ENCODE measurements around the gene ALOX15.

Gene ALOX15

GRCh38 chr17:4587195-4587594 is 54.3 kb downstream of the ALOX15 start:
- TF ChIP-seq POLR2AphosphoS5 (IDR thresholded peaks at IDR 0.05; ENCODE audit: low read depth, low read length) = no peak
- TF ChIP-seq FOXP2 (optimal IDR thresholded peaks at IDR 0.05; ENCODE audit: borderline replicate concordance, extremely low read depth, extremely low read length, insufficient read depth) = no peak

- TF ChIP-seq SIN3A (IDR thresholded peaks at IDR 0.05; ENCODE audit: borderline replicate concordance, insufficient read depth, low read length) = no peak
- no peak for TF ChIP-seq POLR2AphosphoS5 (IDR thresholded peaks at IDR 0.05; ENCODE audit: low read depth, low read length)
- no peak for TF ChIP-seq FOXP2 (optimal IDR thresholded peaks at IDR 0.05; ENCODE audit: borderline replicate concordance, extremely low read depth, extremely low read length, insufficient read depth)
- TF ChIP-seq TAF1 (IDR thresholded peaks at IDR 0.05; ENCODE audit: borderline replicate concordance, insufficient read depth, low read length) = no peak
- TF ChIP-seq REST (IDR thresholded peaks at IDR 0.05; ENCODE audit: insufficient read depth in 1 of 2, low read depth in 2 of 2, low read length in 2 of 2) = no peak
Observed at GRCh38 chr17:4586043-4586442, 55.4 kb downstream of the ALOX15 start.

- TF ChIP-seq REST (IDR thresholded peaks at IDR 0.05; ENCODE audit: insufficient read depth in 1 of 2, low read depth in 2 of 2, low read length in 2 of 2) (no peak), TAF1 (IDR thresholded peaks at IDR 0.05; ENCODE audit: borderline replicate concordance, insufficient read depth, low read length) (no peak), SIN3A (IDR thresholded peaks at IDR 0.05; ENCODE audit: borderline replicate concordance, insufficient read depth, low read length) (no peak), FOXP2 (optimal IDR thresholded peaks at IDR 0.05; ENCODE audit: borderline replicate concordance, extremely low read depth, extremely low read length, insufficient read depth) (no peak), POLR2AphosphoS5 (IDR thresholded peaks at IDR 0.05; ENCODE audit: low read depth, low read length) (no peak)
Observed at GRCh38 chr17:4585638-4585994, 55.9 kb downstream of the ALOX15 start.

- TF ChIP-seq REST (IDR thresholded peaks at IDR 0.05; ENCODE audit: insufficient read depth in 1 of 2, low read depth in 2 of 2, low read length in 2 of 2) (no peak), SIN3A (IDR thresholded peaks at IDR 0.05; ENCODE audit: borderline replicate concordance, insufficient read depth, low read length) (no peak), TAF1 (IDR thresholded peaks at IDR 0.05; ENCODE audit: borderline replicate concordance, insufficient read depth, low read length) (no peak), FOXP2 (optimal IDR thresholded peaks at IDR 0.05; ENCODE audit: borderline replicate concordance, extremely low read depth, extremely low read length, insufficient read depth) (no peak), POLR2AphosphoS5 (IDR thresholded peaks at IDR 0.05; ENCODE audit: low read depth, low read length) (no peak)
Observed at GRCh38 chr17:4584917-4585637, 56.4 kb downstream of the ALOX15 start.

GRCh38 chr17:4584101-4584916 is 57.2 kb downstream of the ALOX15 start, which contains the start of gene SMTNL2:
SMTNL2 (plus strand) TSS chr17:4584529; CDS start chr17:4584606, 77 bp downstream.
- no peak for TF ChIP-seq FOXP2 (optimal IDR thresholded peaks at IDR 0.05; ENCODE audit: borderline replicate concordance, extremely low read depth, extremely low read length, insufficient read depth)
- TF ChIP-seq TAF1 (IDR thresholded peaks at IDR 0.05; ENCODE audit: borderline replicate concordance, insufficient read depth, low read length) = no peak
- TF ChIP-seq SIN3A (IDR thresholded peaks at IDR 0.05; ENCODE audit: borderline replicate concordance, insufficient read depth, low read length) = no peak
- no peak for TF ChIP-seq REST (IDR thresholded peaks at IDR 0.05; ENCODE audit: insufficient read depth in 1 of 2, low read depth in 2 of 2, low read length in 2 of 2)
- no peak for TF ChIP-seq POLR2AphosphoS5 (IDR thresholded peaks at IDR 0.05; ENCODE audit: low read depth, low read length)
